Erythroblast (primary cell): Measurements from ENCODE around the gene POGZ.

Experiments
- GATA1 ChIP-seq: IDR thresholded peaks from 2 replicates; pipeline ENCODE4 v1.6.1; 2011; ENCODE audit warnings: low read depth, mild to moderate bottlenecking, control low read depth, low read length, moderate library complexity
- POLR2A ChIP-seq: IDR thresholded peaks from 2 replicates; pipeline ENCODE4 v1.6.1; 2011; ENCODE audit warnings: mild to moderate bottlenecking, low read length

GRCh38 chr1:151408891-151409290 lies 50.4 kb downstream of the POGZ start:
- no peak for TF ChIP-seq POLR2A
- no peak for TF ChIP-seq GATA1
